CD4-positive, alpha-beta T cell treated with Interleukin-10 for 1 hour (primary cell): Measurements from ENCODE around the gene ATP12A.

Experiments used
- DNase-seq: peaks from one replicate; pipeline ENCODE4 v3.0.0-alpha.2; 2020

Gene ATP12A

DNA sequence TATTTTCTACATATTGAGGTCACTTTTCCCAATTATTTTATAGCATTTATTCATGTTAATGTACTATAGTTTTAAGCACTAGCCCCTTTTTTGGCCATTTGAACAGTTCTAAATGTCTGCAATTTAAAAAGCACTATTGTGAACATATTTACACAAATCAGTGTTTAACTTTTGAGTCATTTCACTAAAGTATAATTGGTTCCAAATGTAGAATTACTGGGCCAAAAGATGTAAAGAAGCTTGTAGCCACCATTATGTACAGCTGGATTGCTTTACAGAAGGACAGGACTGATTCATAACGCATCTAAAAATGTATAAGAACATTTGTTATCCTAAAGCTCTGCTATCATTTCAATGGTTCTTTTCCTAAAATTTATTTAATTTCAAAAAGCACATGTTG is 16.6 kb upstream of the ATP12A start:
- DNase-seq: no peak

- no peak for DNase-seq
Observed at GRCh38 chr13:24664726-24665409, 15.3 kb upstream of the ATP12A start.

DNA sequence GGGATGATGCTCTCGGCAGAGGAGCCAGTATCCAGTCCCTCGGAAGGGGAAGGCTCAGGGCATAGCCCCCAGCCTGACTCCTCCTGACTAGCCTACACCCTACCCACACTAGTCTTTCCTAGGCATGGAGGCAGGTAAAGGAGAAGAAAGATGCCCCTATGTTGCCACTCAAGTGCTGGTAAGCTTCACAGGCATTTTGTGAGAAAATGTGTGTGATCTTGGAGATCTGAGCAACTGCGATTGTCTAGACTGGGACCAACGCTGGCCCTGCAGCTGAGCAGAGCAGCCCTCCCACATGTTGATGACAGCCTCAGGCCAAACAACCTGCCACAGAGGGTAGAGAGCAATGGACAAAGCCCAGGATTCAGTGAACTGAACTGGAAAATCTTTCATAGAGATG is 11.7 kb upstream of the ATP12A start:
- DNase-seq: no peak

- DNase-seq: no peak
Observed at GRCh38 chr13:24668955-24669582, 11.1 kb upstream of the ATP12A start.

DNA sequence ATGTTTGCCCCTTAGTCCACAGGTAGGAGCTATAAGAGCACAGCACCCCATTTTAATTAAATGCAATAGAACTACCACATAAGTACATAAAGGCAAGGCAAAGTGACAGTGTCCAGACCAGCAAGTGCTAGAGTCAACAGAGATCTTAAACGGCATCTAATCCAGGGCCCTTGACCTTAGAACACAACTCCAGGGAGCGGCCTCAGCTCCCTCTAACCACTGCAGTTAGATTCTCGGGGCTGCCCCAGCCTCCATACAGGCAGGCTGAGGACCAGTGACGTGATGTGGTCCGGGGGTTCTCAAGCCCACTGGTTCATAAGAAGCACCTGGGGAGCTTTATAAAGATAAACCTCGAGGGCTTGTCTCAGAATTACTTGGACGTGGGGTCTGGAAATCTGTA is 10.0 kb upstream of the ATP12A start:
- no peak for DNase-seq

DNA sequence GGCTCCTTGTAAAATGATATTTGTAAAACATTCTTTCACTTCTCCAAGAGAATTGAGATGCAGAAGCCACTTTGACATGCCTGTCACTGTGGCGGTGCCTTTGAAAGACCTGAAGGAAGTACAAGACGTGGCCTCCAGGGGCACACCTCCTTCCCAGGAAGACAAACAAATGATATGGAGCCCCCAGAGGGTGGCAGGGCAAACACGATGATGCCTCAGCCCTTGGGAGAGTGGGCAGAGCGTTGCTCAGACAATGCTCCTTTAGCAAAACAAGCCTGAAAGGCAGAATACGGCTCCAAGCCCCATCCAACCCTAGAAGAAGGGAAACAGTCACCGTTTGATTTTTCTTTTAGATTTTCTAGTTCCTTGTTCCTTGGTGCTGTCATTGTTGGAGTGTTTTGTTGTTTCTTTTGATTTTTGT is 9.2 kb upstream of the ATP12A start:
- DNase-seq: no peak

GRCh38 chr13:24671386-24672113 is 8.7 kb upstream of the ATP12A start:
- peak; percentile 39 for DNase-seq

- no peak for DNase-seq
Observed at GRCh38 chr13:24672141-24673132, 7.8 kb upstream of the ATP12A start.

- no peak for DNase-seq
Observed at GRCh38 chr13:24675806-24676570, 4.2 kb upstream of the ATP12A start.

- no peak for DNase-seq
Observed at GRCh38 chr13:24678151-24678550, 2.1 kb upstream of the ATP12A start.

GRCh38 chr13:24679686-24680085 is 522 bp upstream of the ATP12A start:
- no peak for DNase-seq

DNA sequence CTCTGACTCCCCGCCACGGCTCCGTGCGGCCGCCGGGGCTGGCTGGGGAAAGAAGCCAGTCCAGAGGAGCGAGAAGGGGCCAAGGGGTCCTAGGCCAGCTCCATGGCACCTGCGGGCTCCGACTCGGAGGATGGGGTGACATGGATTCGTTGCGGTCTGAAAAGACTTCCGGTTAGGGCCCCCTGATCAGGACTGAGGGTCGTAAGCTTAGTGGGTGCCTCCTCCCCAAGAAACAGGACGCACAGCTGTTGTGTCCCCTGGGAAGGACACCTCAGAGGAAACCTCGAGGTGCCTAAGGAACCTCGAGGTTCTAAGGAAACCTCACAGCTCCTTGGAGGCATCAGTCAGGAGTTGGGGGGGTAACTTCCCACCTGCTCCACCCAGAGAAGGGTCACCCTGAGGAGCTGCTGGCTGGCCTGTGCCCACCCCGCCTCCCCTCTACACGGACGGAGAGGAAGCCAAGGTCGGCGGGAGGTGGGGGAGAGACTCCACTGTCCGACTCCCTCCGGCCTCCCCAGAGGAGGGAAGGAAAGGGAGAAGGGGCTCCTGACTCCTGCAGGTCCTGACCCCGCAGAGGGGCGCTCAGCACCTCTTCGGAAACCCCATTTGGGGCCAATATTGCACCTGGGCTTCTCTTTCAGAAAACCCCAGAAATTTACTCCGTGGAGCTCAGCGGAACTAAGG is 855 bp downstream of the ATP12A start:
- no peak for DNase-seq

GRCh38 chr13:24681930-24682329 is 1.7 kb downstream of the ATP12A start:
- DNase-seq: no peak

- DNase-seq: no peak
Observed at GRCh38 chr13:24682353-24682752, 2.1 kb downstream of the ATP12A start.

DNA sequence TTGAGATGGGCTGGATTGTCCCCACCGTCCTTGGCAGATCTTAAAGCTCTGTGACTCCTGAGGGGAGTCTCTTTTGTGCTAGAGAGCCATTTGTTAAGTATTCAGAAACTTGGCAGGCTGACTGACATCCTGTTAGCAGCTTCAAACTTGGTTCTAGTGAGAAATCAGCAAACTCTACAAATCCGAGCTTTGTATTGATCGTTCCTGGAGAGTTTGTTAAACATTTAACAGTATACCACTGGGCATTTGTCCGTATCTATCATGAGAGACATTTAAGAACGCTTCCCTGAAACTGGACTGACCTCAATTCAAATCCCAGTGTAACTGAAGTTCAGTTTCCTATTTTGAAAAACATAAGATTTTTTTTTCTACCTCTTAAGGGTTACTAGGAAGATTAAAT is 3.1 kb downstream of the ATP12A start:
- no peak for DNase-seq

- DNase-seq: peak; percentile 65
Observed at GRCh38 chr13:24683838-24684599, 3.8 kb downstream of the ATP12A start.

DNA sequence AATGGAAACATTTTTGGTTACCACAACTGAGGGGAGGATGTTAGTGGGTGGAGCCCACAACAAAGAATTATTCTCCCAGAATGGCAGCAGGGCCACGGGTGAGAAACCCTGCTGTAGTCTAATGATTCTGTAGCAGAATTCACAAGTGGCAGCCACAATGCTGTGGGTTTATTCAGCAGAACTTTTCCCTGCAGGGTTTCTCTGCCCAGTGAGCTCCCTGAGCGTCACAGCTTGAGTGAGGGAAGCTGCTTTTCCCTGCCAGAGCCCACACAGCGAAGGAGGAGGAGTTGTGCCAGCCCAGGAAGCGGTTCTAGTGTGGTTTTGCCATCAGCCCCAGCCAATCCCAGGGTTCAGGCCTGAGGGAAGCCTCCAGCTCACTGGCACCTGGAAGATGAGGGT is 4.4 kb downstream of the ATP12A start:
- DNase-seq: peak; percentile 32

- DNase-seq: no peak
Observed at GRCh38 chr13:24685314-24685713, 5.1 kb downstream of the ATP12A start.

- no peak for DNase-seq
Observed at GRCh38 chr13:24687611-24688010, 7.4 kb downstream of the ATP12A start.

GRCh38 chr13:24688111-24688510 is 7.9 kb downstream of the ATP12A start:
- DNase-seq: no peak

DNA sequence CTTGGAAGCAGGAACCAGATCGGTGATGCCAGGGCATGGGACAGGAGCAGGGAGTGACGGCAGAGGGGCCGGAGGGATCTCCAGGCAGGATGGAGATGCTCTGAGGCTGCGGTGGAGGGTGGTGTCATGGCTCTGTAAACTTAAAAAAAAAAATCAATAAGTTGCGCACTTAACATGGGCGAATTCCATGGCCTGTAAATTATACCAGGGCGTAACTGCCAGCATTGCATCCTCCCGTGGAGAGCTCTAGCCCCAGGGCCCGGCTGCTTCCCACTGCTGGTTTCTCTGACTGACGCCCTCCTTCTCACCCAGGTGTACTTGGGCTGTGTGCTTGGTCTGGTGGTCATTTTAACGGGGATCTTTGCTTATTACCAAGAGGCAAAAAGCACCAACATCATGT is 8.7 kb downstream of the ATP12A start:
- DNase-seq: no peak
